HL-60 (cell line): Measurements from ENCODE around the gene IPO13.

Source experiments
- DNase-seq, 2 experiments: peaks; one replicate each; pipeline ENCODE4 v3.0.0-alpha.2; 2010 to 2020; ENCODE audit warnings: low read depth in 1 of 2, low spot score in 1 of 2
- H3K27ac ChIP-seq: fragments of 250-450 bp; sonication (Bioruptor Pico); replicated peaks from 2 replicates; pipeline ENCODE4 v1.5.1; 2020; ENCODE audit warnings: mild to moderate bottlenecking, moderate library complexity
- H3K27me3 ChIP-seq: fragments of 250-450 bp; sonication (Bioruptor Pico); 2 replicates; pipeline ENCODE4 v1.5.1; 2021; ENCODE audit warnings: mild to moderate bottlenecking, moderate library complexity; ENCODE audit not compliant: insufficient read depth, poor library complexity, severe bottlenecking
- H3K4me3 ChIP-seq: replicated peaks from 2 replicates; pipeline ENCODE4 v1.5.1; 2011; ENCODE audit warnings: mild to moderate bottlenecking, control low read depth, low read length; ENCODE audit not compliant: insufficient read depth
- GABPA ChIP-seq: IDR thresholded peaks from 2 replicates; pipeline ENCODE4 v1.6.1; 2012; ENCODE audit warnings: low read depth
- POLR2AphosphoS5 ChIP-seq: IDR thresholded peaks from 2 replicates; pipeline ENCODE4 v1.6.1; 2012; ENCODE audit warnings: low read depth
- REST ChIP-seq: IDR thresholded peaks from 2 replicates; pipeline ENCODE4 v1.6.1; 2012; ENCODE audit warnings: low read depth; ENCODE audit not compliant: insufficient replicate concordance
- SPI1 ChIP-seq: IDR thresholded peaks from 2 replicates; pipeline ENCODE4 v1.6.1; 2012; ENCODE audit warnings: low read depth, mild to moderate bottlenecking, borderline replicate concordance
- TF ChIP-seq, protein P1 (sequence below): IDR thresholded peaks from one replicate; pipeline ENCODE4 v1.5.1; 2011; ENCODE audit warnings: low read length, control low read depth, inconsistent platforms; ENCODE audit not compliant: insufficient read depth

The IPO13 gene

DNA sequence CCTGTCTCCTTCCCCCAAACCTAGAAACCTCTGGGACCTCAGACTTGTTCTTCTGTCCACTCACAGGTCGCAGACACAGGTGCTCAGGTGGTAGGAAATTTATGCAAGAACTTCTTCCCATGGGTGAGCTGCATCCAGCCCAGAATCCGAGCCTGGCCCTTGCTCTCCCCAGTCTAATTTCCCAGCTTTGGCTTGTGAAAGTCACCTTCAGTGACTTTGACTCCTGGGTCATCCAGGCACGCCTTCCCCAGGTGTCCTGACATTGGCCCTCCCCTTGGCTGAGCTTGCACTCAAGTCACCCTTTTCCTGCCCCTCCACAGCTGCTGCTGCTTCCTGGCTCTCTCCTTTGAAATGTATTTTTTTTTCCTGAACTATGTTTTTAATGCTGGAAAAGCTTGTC lies 6.6 kb downstream of the IPO13 start:
- no peak for DNase-seq
- TF ChIP-seq POLR2AphosphoS5 (no peak), REST (no peak)
- TF ChIP-seq, protein P1, sequence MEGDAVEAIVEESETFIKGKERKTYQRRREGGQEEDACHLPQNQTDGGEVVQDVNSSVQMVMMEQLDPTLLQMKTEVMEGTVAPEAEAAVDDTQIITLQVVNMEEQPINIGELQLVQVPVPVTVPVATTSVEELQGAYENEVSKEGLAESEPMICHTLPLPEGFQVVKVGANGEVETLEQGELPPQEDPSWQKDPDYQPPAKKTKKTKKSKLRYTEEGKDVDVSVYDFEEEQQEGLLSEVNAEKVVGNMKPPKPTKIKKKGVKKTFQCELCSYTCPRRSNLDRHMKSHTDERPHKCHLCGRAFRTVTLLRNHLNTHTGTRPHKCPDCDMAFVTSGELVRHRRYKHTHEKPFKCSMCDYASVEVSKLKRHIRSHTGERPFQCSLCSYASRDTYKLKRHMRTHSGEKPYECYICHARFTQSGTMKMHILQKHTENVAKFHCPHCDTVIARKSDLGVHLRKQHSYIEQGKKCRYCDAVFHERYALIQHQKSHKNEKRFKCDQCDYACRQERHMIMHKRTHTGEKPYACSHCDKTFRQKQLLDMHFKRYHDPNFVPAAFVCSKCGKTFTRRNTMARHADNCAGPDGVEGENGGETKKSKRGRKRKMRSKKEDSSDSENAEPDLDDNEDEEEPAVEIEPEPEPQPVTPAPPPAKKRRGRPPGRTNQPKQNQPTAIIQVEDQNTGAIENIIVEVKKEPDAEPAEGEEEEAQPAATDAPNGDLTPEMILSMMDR, result no peak
- no peak overlapping the region for H3K4me3 ChIP-seq
- no peak overlapping the region for H3K27ac ChIP-seq
- H3K27me3 ChIP-seq, result no peaks in the 10 kb centered on the region

DNA sequence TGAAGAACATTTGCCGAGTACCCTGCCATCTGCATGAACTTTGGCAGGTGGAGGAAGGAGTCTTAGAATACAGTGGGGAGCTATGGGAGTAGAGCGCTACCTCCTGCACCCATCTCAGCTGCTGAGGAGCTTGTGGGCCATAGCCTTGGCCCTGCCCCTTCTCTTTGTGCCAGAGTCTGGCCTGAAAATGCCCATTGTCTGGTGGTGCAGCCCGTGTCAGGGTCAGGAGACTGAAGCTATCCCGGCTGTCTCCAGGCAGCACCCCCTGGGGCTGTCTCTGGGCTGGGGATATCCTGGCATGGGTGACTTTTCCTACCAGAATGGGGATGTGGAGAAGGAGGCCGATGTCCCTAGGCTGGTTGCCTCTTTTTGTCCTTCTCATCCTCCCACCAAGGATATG lies 7.3 kb downstream of the IPO13 start:
- TF ChIP-seq REST, result no peak
- no peak for TF ChIP-seq GABPA
- no peak for TF ChIP-seq POLR2AphosphoS5
- no peak for TF ChIP-seq SPI1
- TF ChIP-seq, protein P1, result no peak
- Histone ChIP-seq H3K4me3 (no peak overlapping the region), H3K27ac (no peak overlapping the region), H3K27me3 (no peaks in the 10 kb centered on the region)
- no peak for DNase-seq

GRCh38 chr1:43956234-43956633 lies 9.5 kb downstream of the IPO13 start:
- Histone ChIP-seq H3K4me3 (no peak overlapping the region), H3K27me3 (no peaks in the 10 kb centered on the region), H3K27ac (no peak overlapping the region)
- DNase-seq, result no peak
- TF ChIP-seq, protein P1, result no peak
- TF ChIP-seq POLR2AphosphoS5 (no peak), SPI1 (no peak), REST (no peak), GABPA (no peak)
